ENCODE data around the gene ADAM19. TPM values are rescaled to one million over a fixed set of nuclear protein-coding genes. Genes with fewer than 3 reads are reported as not detected.

The ADAM19 gene
- total RNA-seq, 4 donors from 2014 or later, result 1.1 to 47.9 (median 5.4) TPM

GRCh38 chr5:157563929-157564716 is 11.5 kb downstream of the ADAM19 start:
- no peak for DNase-seq
- no peaks in the 10 kb centered on the region for H3K9me3 ChIP-seq
- H3K36me3 ChIP-seq, result no peaks in the 10 kb centered on the region
- H3K4me3 ChIP-seq, result no peak overlapping the region
- TF ChIP-seq POLR2A (IDR thresholded peaks at IDR 0.05) (no peak), CTCF (IDR thresholded peaks at IDR 0.05) (no peak)
- peak overlapping the region; percentile 16 to 78 (median 50) for H3K27ac ChIP-seq
- H3K27me3 ChIP-seq, result no peaks in the 10 kb centered on the region
- H3K4me1 ChIP-seq, result peaks cover 0 to 32% (median 7%) of the 10 kb centered on the region in 4 donors

GRCh38 chr5:157563373-157563928 is 12.1 kb downstream of the ADAM19 start:
- H3K4me1 ChIP-seq, result peaks cover 0 to 37% (median 7%) of the 10 kb centered on the region in 4 donors

GRCh38 chr5:157562111-157562581 is 13.4 kb downstream of the ADAM19 start:
- no peaks in the 10 kb centered on the region for H3K9me3 ChIP-seq
- peaks cover 0 to 37% (median 7%) of the 10 kb centered on the region in 4 donors for H3K4me1 ChIP-seq
- H3K27ac ChIP-seq, result peak overlapping the region in 3 of 4 donors; percentile 8 to 78 (median 26)
- H3K36me3 ChIP-seq, result no peaks in the 10 kb centered on the region
- TF ChIP-seq POLR2A (IDR thresholded peaks at IDR 0.05) (no peak), CTCF (IDR thresholded peaks at IDR 0.05) (no peak)
- no peak overlapping the region for H3K4me3 ChIP-seq
- no peak for DNase-seq
- no peaks in the 10 kb centered on the region for H3K27me3 ChIP-seq

More at GRCh38 chr5:157563373-157563928, 12.1 kb downstream of the ADAM19 start:
- no peaks in the 10 kb centered on the region for H3K27me3 ChIP-seq
- no peaks in the 10 kb centered on the region for H3K36me3 ChIP-seq
- TF ChIP-seq CTCF (IDR thresholded peaks at IDR 0.05), result no peak
- no peak for TF ChIP-seq POLR2A (IDR thresholded peaks at IDR 0.05)
- peak overlapping the region; percentile 16 to 78 (median 50) for H3K27ac ChIP-seq
- no peak for DNase-seq
- no peak overlapping the region for H3K4me3 ChIP-seq
- H3K9me3 ChIP-seq, result no peaks in the 10 kb centered on the region

- H3K36me3 ChIP-seq, result no peaks in the 10 kb centered on the region
- peak overlapping the region in 2 of 4 donors; percentile 45 to 78 for H3K27ac ChIP-seq
- H3K4me3 ChIP-seq, result no peak overlapping the region
- H3K27me3 ChIP-seq, result no peaks in the 10 kb centered on the region
- no peak for TF ChIP-seq CTCF (IDR thresholded peaks at IDR 0.05)
- no peak for TF ChIP-seq POLR2A (IDR thresholded peaks at IDR 0.05)
- peaks cover 0 to 37% (median 6%) of the 10 kb centered on the region in 4 donors for H3K4me1 ChIP-seq
- H3K9me3 ChIP-seq, result no peaks in the 10 kb centered on the region
- no peak for DNase-seq
These were observed 14.5 kb downstream of the ADAM19 start for GRCh38 chr5:157561110-157561509.

- no peaks in the 10 kb centered on the region for H3K9me3 ChIP-seq
- H3K36me3 ChIP-seq, result no peaks in the 10 kb centered on the region
- no peak overlapping the region for H3K4me3 ChIP-seq
- peaks cover 0 to 44% (median 6%) of the 10 kb centered on the region in 4 donors for H3K4me1 ChIP-seq
- H3K27me3 ChIP-seq, result no peaks in the 10 kb centered on the region
- H3K27ac ChIP-seq, result peak overlapping the region in 2 of 4 donors; percentile 5 to 60
- DNase-seq, result no peak
- TF ChIP-seq CTCF (IDR thresholded peaks at IDR 0.05) (no peak), POLR2A (IDR thresholded peaks at IDR 0.05) (no peak)
These were observed 16.3 kb downstream of the ADAM19 start for GRCh38 chr5:157559301-157559700.

Data from Peyer's patch (tissue), 4 donors.